ENCODE data around the gene TRHDE. TPM values are rescaled to one million over a fixed set of nuclear protein-coding genes. Genes with fewer than 3 reads are reported as not detected.

TRHDE gene
- total and polyA plus RNA-seq, 7 donors: 0.42 to 10.0 (median 2.9) TPM

DNA sequence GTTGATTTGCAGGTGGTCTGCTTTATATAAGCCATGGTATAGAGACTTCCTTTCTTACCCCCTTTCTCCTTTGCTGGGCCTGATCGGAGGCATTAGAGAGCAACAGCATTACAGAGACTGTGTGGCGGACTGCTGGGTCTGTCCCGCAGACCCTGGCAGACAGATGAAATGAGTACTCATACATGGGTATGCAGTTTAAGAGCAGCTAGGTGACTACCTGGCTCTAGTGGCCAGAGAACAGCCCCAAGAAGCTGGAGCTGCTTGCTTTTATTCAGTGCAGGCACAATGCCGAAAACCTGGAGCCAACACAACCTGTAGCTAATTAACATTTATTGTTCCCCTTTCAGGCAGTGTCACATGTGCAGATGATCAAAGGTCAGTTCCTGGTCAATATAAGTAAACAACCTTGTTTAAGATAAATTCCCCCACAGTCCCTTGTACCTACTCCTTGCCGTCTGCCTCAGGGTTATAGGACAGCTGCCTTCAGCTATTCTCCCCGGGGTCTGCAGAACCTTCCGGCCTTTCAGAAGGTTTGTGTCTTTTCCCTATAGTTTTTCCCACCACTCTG, 160.0 kb downstream of the TRHDE start:
- Histone ChIP-seq H3K27me3 (no peaks in the 10 kb centered on the region), H3K27ac (no peak overlapping the region), H3K36me3 (no peaks in the 10 kb centered on the region), H3K4me1 (no peaks in the 10 kb centered on the region), H3K4me3 (no peak overlapping the region), H3K9me3 (no peaks in the 10 kb centered on the region)
- WGBS, 2 donors: 43 to 69% methylated on average over 7 of the region's 7 CpGs
- intact Hi-C loops (cut with DNase I): no loop called here
- DNase-seq: no peak
- TF ChIP-seq POLR2AphosphoS5 (IDR thresholded peaks at IDR 0.05): no peak
- no peak for TF ChIP-seq POLR2A (IDR thresholded peaks at IDR 0.05)
- no peak for TF ChIP-seq EP300 (IDR thresholded peaks at IDR 0.05)
- no peak for TF ChIP-seq CTCF (IDR thresholded peaks at IDR 0.05)

DNA sequence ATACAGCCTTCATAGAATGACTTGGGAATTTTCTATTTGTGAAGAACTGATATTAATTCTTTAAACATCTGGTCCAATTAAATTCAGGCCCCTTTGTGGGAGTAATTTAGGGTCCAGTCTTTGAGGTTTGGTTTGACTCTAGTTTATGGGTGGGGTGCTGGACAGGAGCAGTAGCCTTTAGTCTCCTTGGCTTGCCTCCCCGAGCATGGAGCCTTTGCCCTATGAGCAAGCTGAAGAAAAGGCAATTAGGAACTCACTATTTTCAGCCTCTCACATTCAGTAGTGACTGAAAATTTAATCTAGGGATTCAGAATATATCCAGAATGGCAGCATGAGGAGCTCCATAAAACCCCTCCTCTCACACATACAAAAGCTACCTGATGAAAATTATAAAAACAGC, 161.1 kb downstream of the TRHDE start:
- H3K27ac ChIP-seq: no peak overlapping the region
- 33 to 61% methylated on average over 1 of the region's 1 CpG for WGBS, 2 donors
- no peaks in the 10 kb centered on the region for H3K36me3 ChIP-seq
- no peak for DNase-seq
- intact Hi-C loops (cut with DNase I): no loop called here
- TF ChIP-seq CTCF (IDR thresholded peaks at IDR 0.05) (no peak), POLR2AphosphoS5 (IDR thresholded peaks at IDR 0.05) (no peak), POLR2A (IDR thresholded peaks at IDR 0.05) (no peak), EP300 (IDR thresholded peaks at IDR 0.05) (no peak)
- H3K4me1 ChIP-seq: no peaks in the 10 kb centered on the region
- no peaks in the 10 kb centered on the region for H3K27me3 ChIP-seq
- H3K9me3 ChIP-seq: no peaks in the 10 kb centered on the region
- no peak overlapping the region for H3K4me3 ChIP-seq

DNA sequence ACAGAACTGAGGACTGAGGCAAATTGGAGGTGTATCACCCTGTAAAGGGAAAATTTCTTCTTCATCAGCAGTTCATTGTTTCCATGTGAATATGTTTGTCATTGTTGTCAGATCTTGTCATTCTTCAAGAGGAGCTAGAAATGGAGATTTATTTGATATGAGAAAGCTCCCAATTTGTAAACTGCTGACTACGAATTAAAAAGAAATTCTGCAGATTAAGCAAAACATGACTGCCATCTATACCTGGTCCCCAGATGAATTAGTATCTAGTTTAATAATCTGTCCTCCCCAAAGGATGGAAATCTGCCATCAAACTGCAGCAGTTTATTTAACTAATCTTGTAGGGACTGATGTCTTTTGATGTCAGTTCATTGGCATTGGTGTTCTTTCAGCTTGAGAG, 162.8 kb downstream of the TRHDE start:
- Histone ChIP-seq H3K4me3 (no peak overlapping the region), H3K27ac (no peak overlapping the region), H3K4me1 (no peaks in the 10 kb centered on the region), H3K27me3 (no peaks in the 10 kb centered on the region), H3K36me3 (no peaks in the 10 kb centered on the region), H3K9me3 (no peaks in the 10 kb centered on the region)
- intact Hi-C loops (cut with DNase I): no loop called here
- no peak for DNase-seq
- WGBS, 2 donors: 80 to 90% methylated on average over 1 of the region's 1 CpG
- no peak for TF ChIP-seq POLR2AphosphoS5 (IDR thresholded peaks at IDR 0.05)
- TF ChIP-seq CTCF (IDR thresholded peaks at IDR 0.05): no peak
- TF ChIP-seq EP300 (IDR thresholded peaks at IDR 0.05): no peak
- TF ChIP-seq POLR2A (IDR thresholded peaks at IDR 0.05): no peak

DNA sequence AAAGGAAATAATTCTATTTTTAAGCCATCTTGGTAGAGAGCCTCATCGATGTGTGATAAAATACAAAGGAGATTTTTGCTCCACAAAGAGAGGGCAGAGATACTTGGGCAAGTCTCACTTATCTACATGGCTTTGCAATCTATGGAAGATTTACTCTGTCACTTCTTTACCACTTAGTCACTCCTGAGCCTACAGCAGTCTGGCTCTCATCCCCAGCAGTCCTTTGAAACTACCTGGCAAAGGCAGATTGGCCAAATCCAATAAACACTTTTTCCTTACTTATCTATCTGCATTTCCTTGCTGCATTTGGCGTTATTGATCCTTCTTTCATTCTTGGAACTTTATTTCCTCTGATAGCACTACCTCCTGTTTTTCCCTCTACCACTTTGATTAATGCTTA, 170.0 kb downstream of the TRHDE start:
- intact Hi-C loops (cut with DNase I): no loop called here

More for the DNA sequence above, 170.0 kb downstream of the TRHDE start:
- DNase-seq: no peak
- 88 to 94% methylated on average over 2 of the region's 2 CpGs for WGBS, 2 donors
- no peak overlapping the region for H3K27ac ChIP-seq
- TF ChIP-seq POLR2AphosphoS5 (IDR thresholded peaks at IDR 0.05) (no peak), CTCF (IDR thresholded peaks at IDR 0.05) (no peak), POLR2A (IDR thresholded peaks at IDR 0.05) (no peak), EP300 (IDR thresholded peaks at IDR 0.05) (no peak)
- H3K9me3 ChIP-seq: no peaks in the 10 kb centered on the region
- no peak overlapping the region for H3K4me3 ChIP-seq
- no peaks in the 10 kb centered on the region for H3K27me3 ChIP-seq
- no peaks in the 10 kb centered on the region for H3K4me1 ChIP-seq
- H3K36me3 ChIP-seq: no peaks in the 10 kb centered on the region

All from sigmoid colon (tissue), 7 donors.